HG03064 (cell line): ENCODE measurements around the gene TUBB3.
"Not testable (repeated sequence)": the region's sequence is repeated elsewhere in the genome, so short reads cannot be mapped to it uniquely, and the experiment has no call there.

ENCODE experiments used
- ATAC-seq: cut with Tn5 transposase; IDR thresholded peaks from one replicate; pipeline ENCODE4 v1.9.1; 2021; ENCODE audit warnings: low read depth; ENCODE audit not compliant: unreplicated experiment

The TUBB3 gene

DNA sequence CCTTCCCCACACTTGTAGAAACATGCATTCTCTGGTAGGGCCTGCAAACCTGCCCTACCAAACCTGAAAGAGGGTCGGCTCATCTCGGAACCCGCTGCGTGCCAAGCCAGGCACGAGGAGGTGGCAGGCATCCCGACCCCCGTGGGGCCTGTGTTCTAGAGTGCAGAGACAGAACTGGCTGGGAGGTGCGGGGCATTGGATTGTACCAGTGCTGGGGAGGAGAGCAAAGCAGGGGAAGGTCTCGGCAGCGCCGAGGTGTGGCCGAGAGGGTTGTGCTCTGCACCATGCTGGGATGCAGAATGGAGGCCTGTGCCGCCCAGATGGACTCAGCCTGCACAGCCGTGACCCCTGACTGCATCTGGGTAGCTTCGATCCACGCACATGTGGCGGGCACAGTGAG is 22.3 kb upstream of the TUBB3 start:
- no peak for ATAC-seq

DNA sequence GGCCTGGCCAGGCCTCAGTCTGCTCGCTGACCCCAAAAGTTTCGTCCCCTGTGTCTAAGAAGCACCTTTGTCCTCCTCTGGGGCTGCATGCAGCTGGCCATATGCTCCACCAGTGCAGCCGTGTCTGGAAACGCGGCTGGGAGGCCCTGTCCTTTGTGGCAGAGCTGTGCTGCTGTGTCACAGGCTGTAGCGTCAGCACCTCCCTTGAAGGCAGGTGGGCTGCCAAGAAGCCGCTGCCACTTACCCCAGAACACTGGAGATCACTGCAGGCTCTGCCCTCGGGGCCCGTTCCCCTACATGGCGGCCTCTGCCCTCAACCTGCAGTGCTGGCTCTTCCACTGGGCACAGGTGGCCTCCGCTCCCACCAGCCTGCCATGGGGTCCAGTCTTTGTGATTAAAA is 20.2 kb upstream of the TUBB3 start:
- no peak for ATAC-seq

DNA sequence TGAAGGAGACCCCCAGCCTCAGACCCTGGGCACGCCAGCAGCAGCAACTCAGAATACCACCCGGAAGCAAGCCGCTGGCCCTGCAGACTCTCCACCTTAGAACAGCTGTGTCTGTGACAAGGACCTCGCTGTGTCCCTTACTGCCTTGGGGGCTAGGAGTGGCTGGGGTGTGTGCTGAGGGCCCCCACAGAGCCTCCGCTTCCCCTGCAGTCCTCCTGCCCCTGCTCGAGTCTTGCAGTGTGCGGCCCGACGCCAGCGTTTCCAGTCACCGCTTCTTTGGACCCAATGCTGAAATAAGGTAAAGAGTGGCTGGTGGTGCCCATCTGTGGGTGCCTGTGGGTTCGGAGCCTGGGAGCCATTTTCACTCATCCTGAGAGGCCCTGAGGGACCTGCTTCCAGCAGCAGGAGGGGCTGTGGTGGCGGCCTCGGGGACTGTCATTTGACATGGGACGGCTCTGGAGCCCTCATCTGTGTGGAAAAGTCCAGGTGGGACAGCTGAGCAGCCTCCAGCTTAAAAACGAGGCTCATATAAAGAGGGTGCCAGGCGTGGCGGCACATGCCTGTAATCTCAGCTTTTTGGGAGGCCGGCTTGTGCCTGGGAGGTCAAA is 19.1 kb upstream of the TUBB3 start:
- ATAC-seq, result no peak

DNA sequence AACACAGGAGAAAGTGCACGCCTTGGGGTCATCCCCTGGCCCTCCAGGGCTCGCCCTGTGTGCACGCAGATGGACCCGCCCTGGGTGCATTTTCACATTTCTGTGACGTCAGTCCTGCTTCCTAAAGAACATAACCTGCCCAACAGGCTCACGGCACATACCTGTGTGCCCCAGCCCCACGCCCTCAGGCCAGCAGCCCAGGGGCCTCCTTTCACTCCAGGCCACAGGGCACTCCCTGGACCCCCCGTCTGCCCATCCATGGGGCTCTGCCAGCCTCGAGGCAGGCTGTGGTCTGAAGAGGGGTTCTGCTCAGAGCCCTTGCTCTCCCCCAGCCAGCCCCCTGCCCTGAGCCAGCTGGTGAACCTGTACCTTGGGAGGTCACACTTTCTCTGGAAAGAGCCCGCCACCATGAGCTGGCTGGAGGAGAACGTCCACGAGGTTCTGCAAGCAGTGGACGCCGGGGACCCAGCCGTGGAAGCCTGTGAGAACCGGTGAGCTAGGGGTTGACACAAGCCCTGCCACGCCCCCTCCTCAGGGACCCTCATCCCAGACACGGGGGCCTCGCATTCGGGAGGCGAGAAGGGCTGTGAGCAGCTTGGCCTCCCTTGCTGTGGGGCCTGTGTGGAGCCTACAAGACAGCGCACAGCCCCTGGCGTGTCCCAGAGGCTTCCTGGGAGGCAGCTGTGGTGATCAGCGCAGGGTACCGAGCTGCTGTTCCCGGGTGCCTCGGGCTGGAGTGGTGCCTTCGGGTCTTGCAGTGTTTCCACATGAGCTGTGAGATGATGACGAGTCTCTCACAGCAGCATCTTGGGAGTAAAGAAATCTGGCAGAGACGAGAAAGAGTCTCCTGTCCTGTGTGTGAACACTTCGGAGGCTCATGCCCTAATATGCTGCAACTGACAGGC is 18.3 kb upstream of the TUBB3 start:
- no peak for ATAC-seq

DNA sequence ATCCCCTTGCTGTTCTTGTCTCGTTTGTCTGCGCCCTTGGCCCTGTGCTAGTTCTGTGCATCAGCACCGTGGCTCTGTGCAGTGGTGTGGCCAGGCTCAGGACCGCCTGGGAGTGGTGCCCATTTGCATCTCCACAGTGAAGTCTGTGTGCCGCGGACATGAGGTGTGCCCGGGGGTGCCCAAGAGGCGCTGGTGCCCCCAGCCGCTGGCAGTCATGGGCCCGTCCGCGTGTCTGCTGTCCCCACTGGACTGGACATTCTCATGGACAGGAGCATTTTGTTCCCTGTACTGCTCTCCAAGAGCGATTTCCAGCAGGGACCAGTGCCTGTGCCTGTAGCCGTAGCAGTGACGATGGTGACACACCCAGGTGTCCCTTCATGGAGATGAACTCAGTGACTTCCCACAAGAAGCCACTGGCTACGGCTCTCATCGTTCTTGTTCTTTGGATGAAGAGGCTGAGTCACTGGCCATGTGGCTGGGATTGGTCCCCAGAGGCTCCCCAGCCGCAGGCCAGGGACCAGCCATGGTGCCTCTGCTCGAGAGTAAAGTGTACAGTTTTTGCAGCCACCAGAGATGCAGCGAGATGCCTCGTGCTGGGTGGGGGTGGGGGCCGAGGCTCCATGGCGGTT is 17.5 kb upstream of the TUBB3 start:
- ATAC-seq, result no peak

DNA sequence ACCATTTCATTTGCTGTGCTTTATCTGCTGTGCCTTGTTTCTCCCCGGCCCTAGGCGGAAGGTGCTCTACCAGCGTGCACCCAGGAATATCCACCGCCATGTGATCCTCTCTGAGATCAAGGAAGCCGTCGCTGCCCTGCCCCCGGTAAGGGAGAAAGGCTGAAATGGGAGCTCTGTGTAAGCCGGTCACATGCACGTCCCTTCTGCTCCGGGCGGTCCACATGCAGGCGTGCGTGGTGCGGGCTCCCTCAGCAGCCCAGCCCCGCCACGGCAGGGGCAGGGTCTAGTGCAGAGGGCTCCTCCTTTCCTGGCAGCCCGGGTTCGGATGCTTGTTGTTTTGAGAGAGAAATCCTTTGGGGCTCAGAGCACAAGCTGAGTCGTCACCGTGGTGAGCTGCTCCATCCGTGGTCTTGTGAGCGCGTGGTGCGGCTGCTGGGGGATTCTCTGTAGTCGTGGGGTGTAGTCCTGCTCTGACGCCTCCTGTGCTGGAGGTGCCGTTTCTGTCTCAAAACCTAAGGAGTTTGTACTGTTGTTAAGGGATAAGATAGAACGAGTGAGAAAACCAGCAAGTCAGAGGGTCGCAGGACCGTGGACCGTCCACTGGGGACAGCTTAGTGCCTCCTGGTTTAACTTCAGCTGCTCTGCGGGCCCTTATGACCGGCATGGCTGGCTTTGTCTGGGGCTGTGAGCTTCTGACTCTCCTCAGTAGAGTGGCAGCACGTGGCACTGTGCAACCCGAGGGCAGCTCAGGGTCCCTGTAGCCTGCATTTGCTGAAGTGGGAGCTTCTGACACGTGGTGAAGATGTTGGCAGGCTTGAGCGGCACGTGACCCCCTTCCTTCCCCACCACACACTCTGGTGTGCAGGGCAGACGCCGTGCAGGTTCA is 16.8 kb upstream of the TUBB3 start:
- ATAC-seq, result no peak

DNA sequence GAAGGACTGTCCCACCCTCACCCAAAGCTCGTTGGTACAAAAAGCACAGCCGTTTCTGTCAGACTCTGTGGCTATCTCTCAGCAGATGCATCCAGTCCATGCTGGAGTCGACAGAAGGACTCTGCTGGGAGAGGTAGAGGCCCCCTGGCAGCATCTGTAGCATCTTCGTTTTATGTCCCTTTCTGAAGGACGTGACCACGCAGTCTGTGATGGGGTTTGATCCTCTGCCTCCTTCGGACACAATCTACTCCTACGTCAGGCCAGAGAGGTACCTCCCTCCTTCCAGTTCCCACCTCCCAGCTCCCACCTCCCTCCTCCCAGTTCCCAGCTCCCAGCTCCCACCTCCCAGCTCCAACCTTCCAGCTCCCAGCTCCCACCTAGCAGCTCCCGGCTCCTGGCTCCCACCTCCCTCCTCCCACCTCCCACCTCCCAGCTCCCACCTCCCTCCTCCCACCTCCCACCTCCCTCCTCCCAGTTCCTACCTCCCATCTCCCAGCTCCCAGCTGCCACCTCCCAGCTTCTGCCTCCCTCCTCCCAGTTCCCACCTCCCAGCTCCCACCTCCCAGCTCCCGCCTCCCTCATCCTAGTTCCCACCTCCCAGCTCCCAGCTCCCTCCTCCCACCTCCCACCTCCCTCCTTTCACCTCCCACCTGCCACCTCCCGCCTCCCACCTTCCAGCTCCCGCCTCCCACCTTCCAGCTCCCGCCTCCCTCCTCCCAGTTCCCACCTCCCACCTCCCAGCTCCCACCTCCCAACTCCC is 15.9 kb upstream of the TUBB3 start:
- ATAC-seq, result no peak

DNA sequence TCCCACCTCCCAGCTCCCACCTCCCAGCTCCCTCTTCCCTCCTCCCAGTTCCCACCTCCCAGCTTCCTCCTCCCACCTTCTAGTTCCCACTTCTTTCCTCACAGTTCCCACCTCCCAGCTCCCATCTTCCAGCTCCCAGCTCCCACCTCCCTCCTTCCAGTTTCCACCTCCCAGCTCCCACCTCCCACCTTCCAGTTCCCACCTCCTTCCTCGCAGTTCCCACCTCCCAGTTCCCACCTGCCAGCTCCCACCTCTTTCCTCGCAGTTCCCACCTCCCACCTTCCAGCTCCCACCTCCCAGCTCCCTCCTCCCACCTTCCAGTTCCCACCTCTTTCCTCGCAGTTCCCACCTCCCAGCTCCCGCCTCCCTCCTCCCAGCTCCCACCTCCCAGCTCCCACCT is 14.9 kb upstream of the TUBB3 start:
- no peak for ATAC-seq

DNA sequence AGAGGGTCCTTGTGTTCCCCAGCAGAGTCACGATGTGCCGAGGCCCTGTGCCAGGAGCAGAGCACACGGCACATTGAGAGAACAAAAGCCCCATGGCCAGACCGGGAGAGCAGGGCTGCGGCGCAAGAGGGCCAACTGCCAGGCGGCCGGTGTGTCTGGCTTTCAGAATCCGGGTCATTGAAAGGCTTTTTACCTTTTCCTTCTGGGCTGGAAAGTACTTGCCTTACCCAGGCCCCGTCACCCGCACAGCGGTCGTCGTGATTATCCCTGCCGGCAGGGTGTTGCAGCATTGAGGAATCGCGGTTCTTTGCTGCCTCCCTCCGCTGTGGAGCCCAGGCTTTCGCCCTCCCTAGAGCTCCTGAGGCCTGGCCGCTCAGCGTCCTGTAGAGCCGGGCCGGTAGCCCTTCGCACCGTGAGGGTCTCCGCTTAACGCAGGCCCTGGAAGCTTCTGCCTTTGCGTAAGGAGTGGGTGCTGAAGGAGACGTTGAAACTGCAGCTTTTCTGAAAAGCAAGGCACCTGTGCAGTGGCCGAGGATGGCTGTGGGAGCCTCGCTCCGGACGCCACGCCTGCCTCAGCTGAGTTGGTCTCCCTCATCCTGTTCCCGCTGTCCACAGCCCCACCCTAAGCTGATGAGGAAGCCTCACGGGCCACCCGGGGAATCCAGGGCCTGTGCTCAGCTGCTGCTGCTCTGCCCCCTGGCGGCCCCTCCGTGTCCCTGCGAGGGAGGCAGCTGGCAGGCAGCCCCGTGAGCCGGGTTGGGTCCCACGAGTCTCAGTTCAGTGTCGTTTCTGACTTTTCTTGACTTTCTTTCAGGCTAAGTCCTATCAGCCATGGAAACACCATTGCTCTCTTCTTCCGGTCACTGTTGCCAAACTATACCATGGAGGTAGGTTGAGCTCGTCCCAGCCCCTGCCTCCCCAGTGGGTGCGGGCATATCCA is 13.1 kb upstream of the TUBB3 start:
- ATAC-seq, result no peak

DNA sequence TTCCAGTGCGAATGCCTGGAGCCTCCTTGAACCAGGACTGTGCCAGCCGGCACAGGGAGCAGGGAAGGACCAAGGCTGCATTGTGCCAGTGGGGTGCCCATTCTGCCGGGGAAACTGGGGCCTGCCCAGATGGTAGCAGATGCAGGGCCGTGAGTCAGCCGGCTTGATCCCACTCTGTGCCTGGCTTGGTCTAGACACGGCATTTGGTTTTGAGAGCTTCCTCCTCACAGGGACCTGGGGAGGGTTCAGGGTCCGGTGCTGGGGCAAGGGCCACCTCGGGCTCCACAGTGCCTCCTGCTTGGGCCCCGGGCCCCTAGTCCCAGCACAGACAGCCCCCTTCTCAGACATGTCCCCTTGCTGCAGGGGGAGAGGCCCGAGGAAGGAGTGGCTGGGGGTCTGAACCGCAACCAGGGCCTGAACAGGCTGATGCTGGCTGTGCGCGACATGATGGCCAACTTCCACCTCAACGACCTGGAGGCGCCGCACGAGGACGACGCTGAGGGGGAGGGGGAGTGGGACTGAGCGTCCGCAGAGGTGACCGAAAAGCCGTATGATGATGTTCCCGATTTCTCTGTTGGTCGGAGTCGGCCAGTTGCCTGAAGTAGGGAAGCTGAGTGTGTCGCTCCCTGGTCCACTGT is 12.3 kb upstream of the TUBB3 start:
- ATAC-seq, result no peak

DNA sequence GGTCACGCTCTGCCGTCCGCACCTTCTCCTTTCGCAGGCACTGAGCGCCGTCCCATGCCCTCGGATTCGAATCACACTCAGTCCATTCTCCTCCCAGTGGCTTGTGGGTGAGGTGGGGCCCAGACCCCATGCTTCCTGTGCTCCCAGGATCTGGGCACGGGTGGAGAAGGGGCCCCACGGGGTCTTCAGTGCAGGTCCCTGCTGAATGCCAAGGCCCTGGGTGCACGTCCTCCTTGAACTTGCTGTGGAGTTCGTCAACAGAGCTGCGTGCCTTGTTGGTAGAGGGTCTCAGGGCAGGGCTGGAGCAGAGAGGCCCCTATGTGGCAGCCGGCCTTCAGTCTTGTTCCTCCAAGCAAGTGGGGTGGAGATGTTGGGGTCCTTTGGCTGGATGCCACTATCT is 11.8 kb upstream of the TUBB3 start:
- no peak for ATAC-seq

DNA sequence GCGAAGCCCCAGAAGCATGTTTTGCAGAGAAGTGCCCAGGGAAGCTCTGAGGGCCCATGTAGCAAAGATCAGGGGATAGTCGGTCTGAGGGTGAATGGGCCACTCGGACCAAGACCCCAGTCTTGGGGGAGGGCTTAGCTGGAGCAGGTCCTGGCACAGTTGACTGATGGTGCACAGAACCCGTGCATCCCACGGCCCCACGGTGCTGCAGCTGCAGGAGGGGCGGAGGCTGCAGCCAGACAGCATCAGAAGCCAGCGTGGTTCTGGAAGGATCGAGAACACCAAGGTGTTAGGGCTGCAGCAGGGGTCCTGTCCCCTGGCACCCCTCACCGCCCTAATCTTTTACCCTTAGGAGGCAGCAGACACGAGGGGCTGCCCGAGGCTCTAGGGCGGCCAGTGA is 11.0 kb upstream of the TUBB3 start:
- ATAC-seq, result no peak

DNA sequence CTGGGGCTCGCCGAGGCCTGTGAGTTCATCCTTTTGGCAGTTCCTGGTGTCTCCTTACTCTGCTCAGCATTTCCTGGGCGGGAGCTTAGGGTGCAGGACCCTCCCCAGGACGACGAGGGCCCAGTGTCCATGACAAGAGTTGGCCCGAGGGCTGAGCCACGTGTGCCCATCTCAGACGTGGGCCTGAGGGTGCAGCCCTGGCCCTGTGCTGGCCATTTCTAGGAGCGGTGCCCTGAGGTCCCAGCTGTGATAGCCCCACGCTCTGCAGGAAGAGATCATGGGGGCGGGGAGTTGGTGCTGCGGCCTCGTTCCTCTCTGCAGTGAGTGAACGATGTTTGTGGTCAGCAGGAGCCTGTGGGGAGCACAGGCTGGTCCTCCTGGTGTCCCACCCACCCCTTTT is 10.5 kb upstream of the TUBB3 start:
- ATAC-seq, result no peak

DNA sequence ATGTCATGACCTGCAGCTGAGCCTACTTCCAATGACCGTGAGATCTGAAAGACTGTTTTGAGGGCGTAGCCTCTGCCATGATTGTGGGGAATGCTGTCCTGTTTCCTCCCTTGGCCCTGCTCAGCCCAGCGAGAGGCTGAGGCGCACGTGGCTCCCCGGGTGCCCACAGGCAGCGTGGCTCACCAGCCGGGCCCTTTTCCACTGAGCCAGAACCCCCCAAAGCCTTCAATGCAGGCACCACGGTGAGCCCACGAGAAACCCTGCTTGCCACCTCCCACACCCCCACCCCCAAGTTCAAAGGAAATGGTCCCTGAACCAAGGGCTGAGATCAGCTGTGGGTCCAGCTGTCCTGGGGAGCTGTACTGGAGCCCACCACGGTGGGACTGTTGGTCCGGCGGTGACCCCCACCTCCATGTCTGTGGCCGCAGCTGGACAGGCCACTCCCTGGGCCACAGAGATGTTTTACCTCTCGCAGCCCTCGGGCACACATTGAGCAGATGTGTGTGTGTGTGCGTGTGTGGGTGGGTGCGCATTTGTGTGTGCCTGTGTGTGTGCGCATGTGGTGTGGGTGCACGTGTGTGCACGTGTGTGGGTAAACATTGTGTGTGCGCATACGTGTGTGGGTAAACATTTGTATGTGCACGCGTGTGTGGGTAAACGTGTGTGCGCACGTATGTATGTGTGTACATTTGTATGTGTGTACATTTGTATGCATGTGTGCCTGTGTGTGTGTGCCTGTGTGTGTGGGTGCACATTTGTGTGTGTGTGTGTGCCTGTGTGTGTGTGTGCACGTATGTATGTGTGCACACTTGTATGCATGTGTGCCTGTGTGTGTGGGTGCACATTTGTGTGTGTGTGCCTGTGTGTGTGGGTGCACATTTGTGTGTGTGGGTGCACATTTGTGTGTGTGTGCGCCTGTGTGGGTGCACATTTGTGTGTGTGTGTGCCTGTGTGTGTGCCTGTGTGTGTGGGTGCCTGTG is 9.4 kb upstream of the TUBB3 start:
- ATAC-seq, result no peak

DNA sequence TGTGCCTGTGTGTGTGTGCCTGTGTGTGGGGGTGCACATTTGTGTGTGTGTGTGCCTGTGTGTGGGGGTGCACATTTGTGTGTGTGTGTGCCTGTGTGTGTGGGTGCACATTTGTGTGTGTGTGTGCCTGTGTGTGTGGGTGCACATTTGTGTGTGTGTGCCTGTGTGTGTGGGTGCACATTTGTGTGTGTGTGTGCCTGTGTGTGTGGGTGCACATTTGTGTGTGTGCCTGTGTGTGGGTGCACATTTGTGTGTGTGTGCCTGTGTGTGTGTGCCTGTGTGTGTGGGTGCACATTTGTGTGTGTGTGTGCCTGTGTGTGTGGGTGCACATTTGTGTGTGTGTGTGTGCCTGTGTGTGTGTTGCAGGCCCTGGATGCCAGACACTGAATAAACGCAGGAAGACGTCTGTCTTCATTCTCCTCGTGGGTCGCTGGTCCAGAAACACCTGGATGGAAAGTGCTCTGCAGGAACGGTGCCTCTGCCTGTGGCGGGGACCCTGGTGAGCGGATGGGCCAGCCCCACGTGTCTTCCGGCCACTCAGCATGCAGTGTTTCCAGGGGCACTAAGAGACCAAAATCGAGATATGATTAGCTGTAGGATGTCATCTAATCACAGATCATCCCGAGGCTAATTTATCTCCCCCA is 8.4 kb upstream of the TUBB3 start:
- ATAC-seq, result not testable (repeated sequence)

DNA sequence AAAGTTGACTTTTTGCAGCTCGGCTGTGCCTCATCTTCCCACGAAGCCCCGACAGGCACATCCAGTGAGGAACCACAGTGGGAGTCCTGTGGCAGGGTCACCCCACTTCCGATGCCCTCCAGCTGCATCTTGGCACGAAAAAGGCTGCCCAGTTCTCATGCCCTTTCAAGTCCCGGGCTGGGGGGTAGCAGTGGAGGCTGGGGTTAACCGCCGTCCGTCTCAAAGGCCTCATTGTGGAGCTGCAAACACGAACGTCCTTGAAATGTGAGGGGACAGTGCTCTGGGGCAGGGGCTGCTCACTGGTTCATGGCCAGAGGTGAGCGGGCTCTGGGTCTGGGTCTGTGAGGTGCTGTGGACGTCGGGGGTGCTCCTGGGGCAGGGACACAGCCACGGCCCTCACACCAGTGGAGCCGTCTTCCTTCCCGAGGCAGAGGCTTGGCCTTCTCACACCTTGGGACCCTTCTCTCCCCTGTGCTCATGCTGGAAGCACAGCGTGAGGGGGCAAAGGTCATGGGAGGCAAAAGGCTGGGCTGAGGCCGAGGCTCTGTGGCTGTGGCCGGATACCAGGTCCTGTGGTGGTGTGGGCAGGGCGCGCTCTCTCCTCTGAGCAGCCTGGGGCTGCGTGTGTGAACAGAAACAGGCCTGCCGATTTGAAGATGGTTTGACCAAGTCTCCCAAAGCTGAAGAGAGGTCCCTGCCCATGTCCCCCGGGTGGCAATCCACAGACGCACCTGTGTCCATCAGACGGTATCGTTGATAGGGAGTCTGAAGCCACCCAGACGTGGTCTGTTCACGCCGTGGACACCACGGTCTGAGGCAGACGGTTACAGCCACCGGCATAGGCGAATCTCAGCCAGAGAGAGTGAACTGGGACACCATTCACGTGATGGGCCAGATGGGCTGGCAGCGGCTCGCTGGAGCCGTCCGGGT is 7.6 kb upstream of the TUBB3 start:
- no peak for ATAC-seq
